Measurements from ENCODE around the gene DNAJB9.

Gene DNAJB9

GRCh38 chr7:108603656-108604306 lies 34.1 kb downstream of the DNAJB9 start:
- no peak for TF ChIP-seq CTCF (IDR thresholded peaks at IDR 0.05)

- no peak for TF ChIP-seq CTCF (IDR thresholded peaks at IDR 0.05)
Observed at GRCh38 chr7:108604307-108605077, 34.8 kb downstream of the DNAJB9 start.

DNA sequence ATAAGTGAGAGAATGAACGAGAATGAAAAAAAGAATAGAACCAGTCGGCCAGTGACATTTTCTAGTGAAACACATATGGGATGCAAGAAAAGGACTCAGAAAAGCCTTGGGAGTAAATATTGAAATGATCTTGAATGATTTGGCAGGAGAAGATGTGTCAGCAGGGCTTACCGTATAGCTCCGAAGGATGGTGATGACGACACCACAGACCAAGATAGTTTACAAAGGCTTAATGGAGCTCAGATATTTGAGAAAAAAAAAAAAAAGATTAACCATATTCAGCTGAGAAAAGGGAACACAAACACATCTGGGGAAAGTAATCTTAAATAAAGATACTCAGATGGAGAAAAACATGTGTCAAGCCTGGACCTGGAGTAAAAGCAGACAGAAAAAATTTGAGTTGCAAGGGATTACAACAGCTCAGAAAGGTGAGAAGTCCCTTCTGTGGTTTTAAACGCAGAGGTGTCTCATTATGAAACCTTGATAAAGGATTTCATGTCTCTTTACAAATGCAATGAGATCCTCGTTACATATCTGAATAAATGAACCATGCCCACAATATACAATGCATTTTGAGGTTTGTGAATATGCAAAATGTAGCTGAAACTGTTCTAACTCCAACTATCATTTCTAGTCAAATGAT lies 36.0 kb downstream of the DNAJB9 start:
- TF ChIP-seq CTCF (IDR thresholded peaks at IDR 0.05) = no peak

- TF ChIP-seq CTCF (IDR thresholded peaks at IDR 0.05) = no peak
Observed at GRCh38 chr7:108609643-108610042, 40.0 kb downstream of the DNAJB9 start.

GRCh38 chr7:108611268-108611667 lies 41.6 kb downstream of the DNAJB9 start:
- no peak for TF ChIP-seq CTCF (IDR thresholded peaks at IDR 0.05)

DNA sequence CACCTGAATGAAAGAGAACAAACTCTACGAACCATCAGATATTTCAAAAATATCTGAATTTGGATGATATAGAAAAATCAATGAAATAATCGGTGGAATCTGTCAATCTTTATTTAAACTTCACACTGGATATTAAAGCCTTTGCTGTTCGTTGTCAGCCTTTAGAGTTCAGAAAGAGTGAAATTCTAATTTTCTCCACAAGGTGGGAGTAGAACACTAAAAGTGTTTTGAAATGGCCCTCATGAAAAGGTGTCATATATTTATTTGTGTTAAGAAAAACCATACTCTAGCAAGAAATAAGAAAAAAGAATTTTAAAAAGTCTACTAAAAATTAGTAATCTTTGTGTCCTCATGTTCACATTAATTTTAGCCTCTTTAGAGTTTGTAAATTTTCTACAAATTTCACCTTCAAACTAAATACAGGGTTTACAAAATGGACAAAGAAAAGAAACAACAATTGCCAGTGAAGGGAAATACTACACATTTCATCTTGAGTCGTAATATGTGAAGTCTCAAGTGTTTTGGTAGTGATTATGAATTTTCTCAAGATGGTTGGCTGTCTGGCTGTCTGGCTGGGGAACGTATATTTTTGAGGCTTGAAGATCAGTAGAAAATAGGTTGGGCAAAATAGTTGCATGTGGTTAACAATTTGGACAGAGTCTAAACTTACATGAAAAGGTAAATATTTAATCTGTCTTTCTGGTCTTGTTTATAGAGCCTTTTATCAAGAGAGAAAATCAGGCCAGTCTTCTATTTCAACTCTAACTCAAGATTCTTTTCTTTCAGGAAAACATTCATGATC lies 43.7 kb downstream of the DNAJB9 start:
- peak; percentile 69 for TF ChIP-seq CTCF (IDR thresholded peaks at IDR 0.05)

GRCh38 chr7:108613949-108614381 lies 44.3 kb downstream of the DNAJB9 start:
- TF ChIP-seq CTCF (IDR thresholded peaks at IDR 0.05) = no peak
